Suppressor macrophage treated with lipopolysaccharide for 1 hour (primary cell): ENCODE measurements around the gene NPFF.

ENCODE experiments used
- DNase-seq, 3 donors: peaks; one replicate each; pipeline ENCODE4 v3.0.0-alpha.2; 2020 to 2022

Gene NPFF

DNA sequence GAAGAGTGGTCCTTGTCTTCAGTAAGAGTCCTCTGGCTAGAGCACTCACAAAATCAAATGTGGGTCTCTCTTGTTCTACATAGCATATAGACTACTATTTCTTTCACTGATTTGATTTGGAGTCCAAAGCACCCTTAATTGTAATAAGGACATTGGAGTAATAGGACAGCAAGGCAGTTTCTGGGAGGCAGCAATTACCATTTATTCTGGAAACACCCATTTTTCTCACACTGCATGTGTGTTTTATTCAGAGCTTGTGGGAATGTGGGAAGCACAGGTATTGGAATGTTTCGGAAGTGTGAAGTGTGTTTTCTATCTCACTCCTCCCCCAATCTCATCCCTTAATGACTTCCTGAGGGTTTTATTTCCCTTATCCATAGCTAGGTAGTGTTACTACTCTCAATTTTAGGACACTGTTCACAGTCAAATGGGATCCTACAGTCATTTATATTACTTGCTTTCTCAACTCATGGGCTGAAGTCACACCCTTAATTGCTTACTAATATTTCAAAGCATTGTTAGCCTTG lies 35.2 kb downstream of the NPFF start:
- DNase-seq, result no peak

DNA sequence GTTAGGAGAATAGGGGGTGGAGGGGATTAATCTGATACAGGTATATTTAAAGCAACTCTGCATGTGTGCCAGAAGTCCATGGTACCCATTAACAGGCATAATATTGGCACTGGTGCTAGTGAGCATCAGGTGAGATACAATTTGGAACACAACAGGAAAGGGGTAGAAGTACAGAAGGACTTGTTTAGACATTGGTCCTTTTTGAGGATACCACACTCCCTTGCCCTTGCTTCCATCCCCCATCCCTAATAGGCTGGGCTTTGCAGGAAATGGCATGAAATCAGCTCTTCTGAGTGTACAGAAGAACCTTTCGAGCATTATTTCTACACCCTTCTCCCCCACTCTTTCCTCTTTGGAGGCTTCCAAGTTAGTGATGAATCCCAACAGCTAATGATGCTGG lies 39.0 kb downstream of the NPFF start:
- DNase-seq, result no peak

DNA sequence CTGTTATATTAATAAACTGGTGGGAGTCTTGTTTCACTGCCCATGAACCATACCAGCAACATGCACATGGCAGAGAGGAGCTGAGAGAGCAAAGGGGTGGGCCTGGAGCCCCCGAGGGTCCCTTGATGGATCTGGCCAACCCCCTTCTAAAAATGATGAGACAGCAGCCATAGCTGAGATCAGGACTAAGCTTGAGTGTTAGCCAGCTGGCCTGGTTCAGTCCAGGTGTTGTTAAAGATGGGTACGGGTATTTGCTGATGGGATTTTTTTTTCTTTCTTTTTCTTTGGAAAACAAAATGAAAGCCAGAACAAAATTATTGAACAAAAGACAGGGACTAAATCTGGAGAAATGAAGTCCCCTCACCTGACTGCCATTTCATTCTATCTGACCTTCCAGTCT lies 39.4 kb downstream of the NPFF start:
- no peak for DNase-seq

- DNase-seq, result no peak
These were observed 40.2 kb downstream of the NPFF start for GRCh38 chr12:53467082-53467481.

DNA sequence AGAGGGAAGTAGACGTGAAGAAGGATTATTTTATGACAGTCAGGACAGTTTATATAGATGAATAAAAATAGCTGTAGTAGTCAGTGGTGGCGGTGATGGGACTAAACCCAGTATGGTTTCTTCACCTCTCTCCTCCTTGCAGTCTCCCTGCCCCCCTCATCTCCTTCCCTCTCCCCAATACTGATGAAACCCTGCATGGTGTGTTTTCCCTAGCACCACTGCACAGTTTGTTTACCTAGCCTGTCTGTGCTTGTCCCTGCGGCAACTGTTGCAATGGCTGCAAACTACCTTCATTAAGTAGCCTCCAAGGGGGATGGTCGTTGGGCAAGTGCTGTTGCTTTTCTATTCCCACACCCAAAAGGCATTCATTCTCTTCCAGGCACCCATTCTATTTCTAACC lies 40.6 kb downstream of the NPFF start:
- DNase-seq, result no peak

DNA sequence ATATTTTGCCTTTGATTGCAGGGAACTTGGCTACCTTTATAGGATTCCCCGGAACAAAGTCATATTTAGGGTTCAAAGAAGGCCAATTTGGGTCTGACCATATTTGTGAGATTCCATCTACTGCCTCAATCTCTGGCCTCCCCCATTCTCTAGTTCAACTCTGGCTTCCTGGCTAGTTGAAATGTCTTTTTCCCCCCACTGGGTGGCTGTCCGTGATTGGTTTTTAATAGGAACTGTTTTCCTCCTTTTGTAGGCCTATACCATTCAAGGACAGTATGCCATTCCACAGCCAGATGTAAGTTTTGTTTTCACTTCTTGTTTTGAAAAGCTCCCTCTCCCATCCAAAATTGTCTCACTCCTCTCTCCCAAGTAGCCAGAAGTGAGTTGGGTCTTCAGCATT lies 41.6 kb downstream of the NPFF start:
- DNase-seq, result no peak

- no peak for DNase-seq
These were observed 42.4 kb downstream of the NPFF start for GRCh38 chr12:53464685-53465418.

- no peak for DNase-seq
These were observed 43.3 kb downstream of the NPFF start for GRCh38 chr12:53463802-53464560.

DNA sequence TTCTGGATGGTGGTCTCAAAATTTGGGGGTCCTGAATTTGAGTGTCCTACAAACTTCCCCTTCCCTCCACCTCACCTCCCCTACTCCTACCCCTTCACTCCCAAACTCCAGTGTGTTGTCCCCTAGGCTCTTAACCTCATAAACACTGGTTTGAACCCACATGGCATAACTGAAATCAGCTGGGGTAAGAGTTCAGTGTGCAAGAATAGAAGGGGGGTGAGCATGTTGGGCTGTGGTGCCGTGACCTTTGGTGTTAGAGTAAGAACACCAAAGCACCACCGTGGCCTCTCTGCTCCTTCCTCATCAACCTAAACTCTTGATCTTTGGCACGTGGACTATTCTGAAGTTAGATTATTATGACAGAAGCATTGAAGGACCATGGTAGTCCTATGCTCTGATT lies 44.3 kb downstream of the NPFF start:
- no peak for DNase-seq

- no peak for DNase-seq
These were observed 45.7 kb downstream of the NPFF start for GRCh38 chr12:53461591-53461990.

- no peak for DNase-seq
These were observed 46.2 kb downstream of the NPFF start for GRCh38 chr12:53461059-53461458.

DNA sequence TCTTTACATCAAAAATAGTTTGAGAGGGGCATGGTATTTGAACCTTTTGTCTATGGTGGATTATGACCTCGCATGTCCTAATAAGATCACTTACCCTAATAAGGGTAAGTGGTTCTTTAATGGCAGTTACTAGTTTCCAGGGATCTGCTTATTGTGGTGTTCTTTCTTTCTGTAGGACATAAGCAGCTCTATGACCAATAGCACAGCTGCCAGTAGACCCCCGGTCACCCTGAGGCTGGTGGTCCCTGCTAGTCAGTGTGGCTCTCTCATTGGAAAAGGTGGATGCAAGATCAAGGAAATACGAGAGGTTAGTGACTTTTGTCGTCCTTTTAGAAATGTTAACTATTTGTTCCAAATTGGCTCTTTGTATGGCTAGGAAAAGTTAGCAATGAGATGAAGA lies 48.2 kb downstream of the NPFF start:
- DNase-seq, result no peak
